Mesothelial cell of epicardium (in vitro differentiated cells): ENCODE data around the gene TIGIT. TPM values are rescaled to one million over a fixed set of nuclear protein-coding genes. Genes with fewer than 3 reads are reported as not detected.

Source experiments
- DNase-seq, 2 experiments: peaks; one replicate each; pipeline ENCODE4 v3.0.0; 2021; ENCODE audit warnings: low spot score in 2 of 2; ENCODE audit not compliant: unreplicated experiment in 2 of 2
- H3K27ac Mint-ChIP-seq: 2 replicates; pipeline ENCODE4 v1.8.0; 2021; ENCODE audit warnings: mixed read lengths
- H3K27me3 Mint-ChIP-seq: 2 replicates; pipeline ENCODE4 v1.8.0; 2021; ENCODE audit warnings: low read depth, mixed read lengths
- H3K36me3 Mint-ChIP-seq: 2 replicates; pipeline ENCODE4 v1.8.0; 2021; ENCODE audit warnings: mixed read lengths
- H3K4me1 Mint-ChIP-seq: 2 replicates; pipeline ENCODE4 v1.8.0; 2021; ENCODE audit warnings: mixed read lengths
- H3K4me3 Mint-ChIP-seq: 2 replicates; pipeline ENCODE4 v1.8.0; 2021; ENCODE audit warnings: mild to moderate bottlenecking, moderate library complexity, mixed read lengths
- H3K9me3 Mint-ChIP-seq: 2 replicates; pipeline ENCODE4 v1.8.0; 2021; ENCODE audit warnings: mixed read lengths
- CTCF ChIP-seq: fragments of 200-600 bp; sonication (generic); IDR thresholded peaks from one replicate; pipeline ENCODE4 v1.5.0; 2021; ENCODE audit warnings: antibody characterized with exemption; ENCODE audit not compliant: unreplicated experiment
- total RNA-seq: library from RNA; stranded (reverse); gene quantifications from 3 replicates; pipeline ENCODE4 v1.2.1, GENCODE V29; 2021

Gene TIGIT
- total RNA-seq, 1 donor from 2014 or later: not detected

- Mint-ChIP-seq H3K4me3 (no peak overlapping the region), H3K27me3 (no peaks in the 10 kb centered on the region), H3K9me3 (peaks cover 8% of the 10 kb centered on the region), H3K4me1 (no peaks in the 10 kb centered on the region), H3K36me3 (peaks cover 4% of the 10 kb centered on the region), H3K27ac (no peak overlapping the region)
- no peak for TF ChIP-seq CTCF
- DNase-seq: no peak
Measured at GRCh38 chr3:114336857-114337256, 43.0 kb downstream of the TIGIT start.

DNA sequence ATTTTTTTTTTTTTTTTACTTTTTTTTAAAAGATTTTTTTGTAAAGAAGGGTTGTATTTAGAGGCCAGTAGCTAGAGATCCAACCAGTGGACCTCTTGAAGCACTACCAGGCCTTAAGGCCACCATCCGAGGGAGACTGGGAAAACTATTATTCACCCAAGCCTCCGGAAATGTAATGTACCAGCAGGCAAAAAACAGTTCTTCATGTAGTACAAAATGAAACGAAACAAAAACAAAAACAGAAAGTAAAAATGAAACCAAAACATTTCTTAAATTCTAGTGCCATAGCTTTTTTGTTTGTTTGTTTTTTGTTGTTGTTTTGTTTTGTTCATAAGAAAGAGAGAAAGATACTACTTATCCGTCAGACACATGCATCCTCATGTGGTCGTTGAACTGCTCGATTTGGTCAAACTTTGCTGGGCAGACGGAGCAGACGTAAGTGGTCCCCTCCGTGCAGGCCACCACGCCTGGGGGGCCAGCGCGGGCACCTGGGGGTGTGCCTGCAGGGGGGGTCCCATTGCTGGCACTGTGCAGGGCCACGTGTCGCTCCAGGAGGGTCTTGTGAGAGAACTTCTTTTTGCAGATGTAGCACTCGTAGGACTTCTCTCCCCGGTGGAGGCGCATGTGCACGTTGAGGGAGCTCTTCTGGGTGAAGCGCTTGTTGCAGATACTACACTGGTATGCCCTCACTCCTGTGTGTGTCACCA, 45.0 kb downstream of the TIGIT start:
- Mint-ChIP-seq H3K4me1 (no peaks in the 10 kb centered on the region), H3K4me3 (no peak overlapping the region), H3K27me3 (no peaks in the 10 kb centered on the region), H3K27ac (no peak overlapping the region), H3K36me3 (peaks cover 3% of the 10 kb centered on the region), H3K9me3 (no peaks in the 10 kb centered on the region)
- no peak for TF ChIP-seq CTCF
- DNase-seq: no peak

- Mint-ChIP-seq H3K27me3 (no peaks in the 10 kb centered on the region), H3K4me1 (no peaks in the 10 kb centered on the region), H3K36me3 (peaks cover 8% of the 10 kb centered on the region), H3K4me3 (no peak overlapping the region), H3K9me3 (no peaks in the 10 kb centered on the region), H3K27ac (no peak overlapping the region)
- no peak for TF ChIP-seq CTCF
- no peak for DNase-seq
Measured at GRCh38 chr3:114344492-114344891, 50.7 kb downstream of the TIGIT start.

- no peak for TF ChIP-seq CTCF
- peaks cover 4% of the 10 kb centered on the region for H3K4me1 Mint-ChIP-seq
- H3K27me3 Mint-ChIP-seq: no peaks in the 10 kb centered on the region
- no peak overlapping the region for H3K27ac Mint-ChIP-seq
- no peaks in the 10 kb centered on the region for H3K9me3 Mint-ChIP-seq
- no peak for DNase-seq
- H3K4me3 Mint-ChIP-seq: no peak overlapping the region
- peaks cover 20% of the 10 kb centered on the region for H3K36me3 Mint-ChIP-seq
Measured at GRCh38 chr3:114350271-114350670, 56.4 kb downstream of the TIGIT start.

- DNase-seq: no peak
- Mint-ChIP-seq H3K9me3 (no peaks in the 10 kb centered on the region), H3K27me3 (no peaks in the 10 kb centered on the region), H3K36me3 (peaks cover 20% of the 10 kb centered on the region), H3K27ac (no peak overlapping the region), H3K4me1 (peaks cover 4% of the 10 kb centered on the region), H3K4me3 (no peak overlapping the region)
- TF ChIP-seq CTCF: no peak
Measured at GRCh38 chr3:114350690-114351089, 56.9 kb downstream of the TIGIT start.
